Measurements from ENCODE around the gene IMPACT.

Gene IMPACT

GRCh38 chr18:24426398-24427294 lies at the start of gene IMPACT:
Gene IMPACT (plus strand): TSS chr18:24426670. CDS start chr18:24426757, 87 bp downstream.
- no peaks in the 10 kb centered on the region for H4K20me1 ChIP-seq (ENCODE audit: control insufficient read depth, insufficient read depth, low read depth, low read length)
- no peaks in the 10 kb centered on the region; the same call in 1 of the 2 replicates for H3K9me3 ChIP-seq (ENCODE audit: control insufficient read depth, insufficient read depth, low read length)
- no peaks in the 10 kb centered on the region for H3K36me3 ChIP-seq (ENCODE audit: control insufficient read depth, low read length)
- H3K4me2 ChIP-seq (ENCODE audit: low read length), result peak within 1 kb of the TSS; percentile 56
- peaks cover 5% of the 10 kb centered on the region; the same call in 1 of the 2 replicates for H3K27me3 ChIP-seq (ENCODE audit: control insufficient read depth, low read length)
- no peaks in the 10 kb centered on the region for H3F3A ChIP-seq (ENCODE audit: control insufficient read depth, insufficient read depth)
- peaks cover 13% of the 10 kb centered on the region for H3K4me1 ChIP-seq (ENCODE audit: control insufficient read depth, low read length)
- H3K79me2 ChIP-seq (ENCODE audit: control insufficient read depth, low read length), result no peaks in the 10 kb centered on the region
- no peak for TF ChIP-seq EZH2phosphoT487 (IDR thresholded peaks at IDR 0.05; ENCODE audit: borderline replicate concordance, low read length)
- no peak for TF ChIP-seq CTCF (IDR thresholded peaks at IDR 0.05; ENCODE audit: low read depth, low read length, poor library complexity, severe bottlenecking)
- no peaks in the 10 kb centered on the region for H3K9me2 ChIP-seq (replicated peaks; ENCODE audit: control insufficient read depth, low read length)
- peak within 1 kb of the TSS; percentile 67 for H3K4me3 ChIP-seq (ENCODE audit: low read length)
- H3K27ac ChIP-seq (ENCODE audit: low read depth, low read length), result no peak within 1 kb of the TSS

GRCh38 chr18:24378598-24378997 lies 47.9 kb upstream of the IMPACT start:
- Histone ChIP-seq H3K9me3 (ENCODE audit: control insufficient read depth, insufficient read depth, low read length) (no peaks in the 10 kb centered on the region), H3K4me2 (ENCODE audit: low read length) (no peak overlapping the region), H3K9me2 (replicated peaks; ENCODE audit: control insufficient read depth, low read length) (no peaks in the 10 kb centered on the region), H3K27ac (ENCODE audit: low read depth, low read length) (no peak overlapping the region), H3K36me3 (ENCODE audit: control insufficient read depth, low read length) (no peaks in the 10 kb centered on the region), H3K79me2 (ENCODE audit: control insufficient read depth, low read length) (no peaks in the 10 kb centered on the region), H3K4me3 (ENCODE audit: low read length) (no peak overlapping the region), H3F3A (ENCODE audit: control insufficient read depth, insufficient read depth) (no peaks in the 10 kb centered on the region), H3K4me1 (ENCODE audit: control insufficient read depth, low read length) (no peaks in the 10 kb centered on the region), H3K27me3 (ENCODE audit: control insufficient read depth, low read length) (no peaks in the 10 kb centered on the region), H4K20me1 (ENCODE audit: control insufficient read depth, insufficient read depth, low read depth, low read length) (no peaks in the 10 kb centered on the region)
- no peak for TF ChIP-seq CTCF (IDR thresholded peaks at IDR 0.05; ENCODE audit: low read depth, low read length, poor library complexity, severe bottlenecking)

DNA sequence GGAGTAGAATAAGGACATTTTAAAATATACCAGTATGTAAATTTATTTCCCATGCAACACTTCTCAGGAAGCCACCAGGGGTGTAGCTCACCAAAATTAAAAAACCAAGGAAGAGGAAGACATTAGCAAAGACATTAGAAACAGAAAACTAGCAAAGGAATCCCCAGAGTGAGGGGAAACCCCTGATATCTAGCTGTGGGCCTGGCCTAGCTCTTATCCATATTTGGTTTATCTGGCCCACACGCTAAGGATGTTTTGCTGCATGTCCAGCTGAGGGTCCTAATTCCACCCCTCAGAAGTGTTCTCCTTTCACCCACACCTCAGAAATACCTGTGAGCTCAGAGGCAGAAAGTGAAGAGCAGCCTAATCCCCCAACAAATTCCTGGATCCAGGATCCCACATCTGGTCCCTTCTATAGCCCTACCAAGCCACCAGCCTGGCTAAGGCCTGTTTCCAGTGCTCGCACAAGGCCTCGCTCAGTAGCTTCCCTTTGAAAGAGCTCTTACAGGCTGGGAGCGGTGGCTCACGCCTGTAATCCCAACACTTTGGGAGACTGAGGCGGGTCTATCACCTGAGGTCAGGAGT lies 46.2 kb upstream of the IMPACT start:
- Histone ChIP-seq H3K4me3 (ENCODE audit: low read length) (no peak overlapping the region), H3K9me2 (replicated peaks; ENCODE audit: control insufficient read depth, low read length) (no peaks in the 10 kb centered on the region), H4K20me1 (ENCODE audit: control insufficient read depth, insufficient read depth, low read depth, low read length) (no peaks in the 10 kb centered on the region), H3K4me1 (ENCODE audit: control insufficient read depth, low read length) (no peaks in the 10 kb centered on the region), H3K79me2 (ENCODE audit: control insufficient read depth, low read length) (no peaks in the 10 kb centered on the region), H3K9me3 (ENCODE audit: control insufficient read depth, insufficient read depth, low read length) (no peaks in the 10 kb centered on the region), H3F3A (ENCODE audit: control insufficient read depth, insufficient read depth) (no peaks in the 10 kb centered on the region), H3K27ac (ENCODE audit: low read depth, low read length) (no peak overlapping the region), H3K4me2 (ENCODE audit: low read length) (no peak overlapping the region), H3K36me3 (ENCODE audit: control insufficient read depth, low read length) (no peaks in the 10 kb centered on the region), H3K27me3 (ENCODE audit: control insufficient read depth, low read length) (no peaks in the 10 kb centered on the region)
- TF ChIP-seq EZH2phosphoT487 (IDR thresholded peaks at IDR 0.05; ENCODE audit: borderline replicate concordance, low read length), result no peak
- TF ChIP-seq CTCF (IDR thresholded peaks at IDR 0.05; ENCODE audit: low read depth, low read length, poor library complexity, severe bottlenecking), result no peak

Data from DOHH2 (cell line).